Glomerular endothelial cell (primary cell): ENCODE results near the gene BGN. TPM values are rescaled to one million over a fixed set of nuclear protein-coding genes. Genes with fewer than 3 reads are reported as not detected.

Source experiments
- DNase-seq: peaks from one replicate; pipeline ENCODE4 v3.0.0-alpha.2; 2011; ENCODE audit warnings: low read depth, low spot score; ENCODE audit errors: extremely low read depth
- total RNA-seq: library from RNA; depleted of rRNA; stranded (reverse); fragments of >200 nt; gene quantifications from 2 replicates; pipeline ENCODE4 v1.2.3, GENCODE V29; 2015

Gene BGN
- total RNA-seq, 1 donor from 2014 or later = 166 TPM

- no peak for DNase-seq
Observed at GRCh38 chrX:153557618-153558355, 63.0 kb downstream of the BGN start.

Other genes starting within 250 kb of the BGN start
- gene PNMA6F, start 173.2 kb upstream of the BGN start, total RNA-seq = not detected in 2 replicates
- 7.4 and 8.8 TPM in 2 replicates for gene ZNF275, start 160.8 kb upstream of the BGN start, total RNA-seq
- gene PNMA6E, start 93.6 kb upstream of the BGN start, total RNA-seq = not detected in 2 replicates
- gene ZFP92, start 83.5 kb upstream of the BGN start, total RNA-seq = 0.58 and 1.2 TPM in 2 replicates
- gene TREX2, start 48.9 kb upstream of the BGN start, total RNA-seq = 1.4 and 3.2 TPM in 2 replicates
- 14.2 and 20.2 TPM in 2 replicates for gene HAUS7, start 24.4 kb upstream of the BGN start, total RNA-seq
- gene ATP2B3, start 22.7 kb downstream of the BGN start, total RNA-seq = not detected in 2 replicates
- 34.1 and 35.2 TPM in 2 replicates for gene CCNQ, start 104.2 kb downstream of the BGN start, total RNA-seq
- gene DUSP9, start 152.2 kb downstream of the BGN start, total RNA-seq = 0.76 TPM in 1 of 2 replicates, not detected in the other
- not detected in 2 replicates for gene PNCK, start 178.8 kb downstream of the BGN start, total RNA-seq
- 17.3 and 18.7 TPM in 2 replicates for gene SLC6A8, start 192.9 kb downstream of the BGN start, total RNA-seq
- 206 and 215 TPM in 2 replicates for gene BCAP31, start 229.4 kb downstream of the BGN start, total RNA-seq
- 13.8 and 20.9 TPM in 2 replicates for gene ABCD1, start 229.9 kb downstream of the BGN start, total RNA-seq